B cell (primary cell): ENCODE results near the gene CDRT4.

Experiments
- EZH2 ChIP-seq: IDR thresholded peaks from 2 replicates; pipeline ENCODE4 v1.6.1; 2012; ENCODE audit warnings: borderline replicate concordance, low read depth, mild to moderate bottlenecking, moderate library complexity, low read length; ENCODE audit not compliant: insufficient read depth, poor library complexity, severe bottlenecking
- TF ChIP-seq, protein P1 (sequence below): fragments of 200-600 bp; IDR thresholded peaks from one replicate; pipeline ENCODE4 v1.8.0; 2022; ENCODE audit warnings: antibody characterized with exemption, mild to moderate bottlenecking

GRCh38 chr17:15386083-15386482 lies 81.3 kb downstream of the CDRT4 start:
- TF ChIP-seq, protein P1, sequence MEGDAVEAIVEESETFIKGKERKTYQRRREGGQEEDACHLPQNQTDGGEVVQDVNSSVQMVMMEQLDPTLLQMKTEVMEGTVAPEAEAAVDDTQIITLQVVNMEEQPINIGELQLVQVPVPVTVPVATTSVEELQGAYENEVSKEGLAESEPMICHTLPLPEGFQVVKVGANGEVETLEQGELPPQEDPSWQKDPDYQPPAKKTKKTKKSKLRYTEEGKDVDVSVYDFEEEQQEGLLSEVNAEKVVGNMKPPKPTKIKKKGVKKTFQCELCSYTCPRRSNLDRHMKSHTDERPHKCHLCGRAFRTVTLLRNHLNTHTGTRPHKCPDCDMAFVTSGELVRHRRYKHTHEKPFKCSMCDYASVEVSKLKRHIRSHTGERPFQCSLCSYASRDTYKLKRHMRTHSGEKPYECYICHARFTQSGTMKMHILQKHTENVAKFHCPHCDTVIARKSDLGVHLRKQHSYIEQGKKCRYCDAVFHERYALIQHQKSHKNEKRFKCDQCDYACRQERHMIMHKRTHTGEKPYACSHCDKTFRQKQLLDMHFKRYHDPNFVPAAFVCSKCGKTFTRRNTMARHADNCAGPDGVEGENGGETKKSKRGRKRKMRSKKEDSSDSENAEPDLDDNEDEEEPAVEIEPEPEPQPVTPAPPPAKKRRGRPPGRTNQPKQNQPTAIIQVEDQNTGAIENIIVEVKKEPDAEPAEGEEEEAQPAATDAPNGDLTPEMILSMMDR, result no peak
- TF ChIP-seq EZH2, result no peak
